HepG2 (cell line): Measurements from ENCODE around the gene ADGRF1. TPM values are rescaled to one million over a fixed set of nuclear protein-coding genes. Genes with fewer than 3 reads are reported as not detected.

Experiments
- ARID2 ChIP-seq: sonication (generic); formaldehyde crosslinking; IDR thresholded peaks from 2 replicates; pipeline ENCODE4 v1.8.1; 2022; ENCODE audit warnings: mild to moderate bottlenecking, missing genetic modification reagents, borderline replicate concordance
- ARNT2 ChIP-seq: sonication (generic); formaldehyde crosslinking; IDR thresholded peaks from 2 replicates; pipeline ENCODE4 v1.8.0; 2022; ENCODE audit warnings: mild to moderate bottlenecking, low read depth, missing genetic modification reagents, moderate library complexity
- DRAP1 ChIP-seq: IDR thresholded peaks from 2 replicates; pipeline ENCODE4 v1.6.1; 2016; ENCODE audit warnings: missing genetic modification reagents, missing compliant biosample characterization
- HIVEP1 ChIP-seq: sonication (generic); formaldehyde crosslinking; IDR thresholded peaks from 2 replicates; pipeline ENCODE4 v1.4.0; 2020; ENCODE audit warnings: mild to moderate bottlenecking, missing genetic modification reagents
- HMG20A ChIP-seq: IDR thresholded peaks from 2 replicates; pipeline ENCODE4 v1.6.1; 2016; ENCODE audit warnings: borderline replicate concordance
- KDM5A ChIP-seq: fragments of 200-600 bp; sonication (generic); IDR thresholded peaks from 2 replicates; pipeline ENCODE4 v1.7.0; 2018; ENCODE audit warnings: antibody characterized with exemption, mild to moderate bottlenecking, low read length, borderline replicate concordance
- NFRKB ChIP-seq: fragments of 450-650 bp; IDR thresholded peaks from 2 replicates; pipeline ENCODE4 v1.6.1; 2017
- PITX1 ChIP-seq: sonication (generic); formaldehyde crosslinking; IDR thresholded peaks from 2 replicates; pipeline ENCODE4 v1.5.1; 2020; ENCODE audit warnings: mild to moderate bottlenecking, missing genetic modification reagents
- POLR2AphosphoS5 ChIP-seq: IDR thresholded peaks from 2 replicates; pipeline ENCODE4 v1.6.1; 2012; ENCODE audit warnings: low read depth, low read length
- PRDM15 ChIP-seq: sonication (generic); formaldehyde crosslinking; IDR thresholded peaks from 2 replicates; pipeline ENCODE4 v1.4.0; 2020; ENCODE audit warnings: missing genetic modification reagents
- RBM39 ChIP-seq: fragments of 200-400 bp; formaldehyde crosslinking; IDR thresholded peaks from one replicate; pipeline ENCODE4 v1.6.1; 2018; ENCODE audit warnings: antibody characterized with exemption, mild to moderate bottlenecking, low read depth, low read length; ENCODE audit not compliant: poor library complexity, severe bottlenecking
- SP1 ChIP-seq, 2 experiments: fragments of 450-650 bp in 1 of 2; sonication (generic) in 1 of 2; formaldehyde crosslinking in 1 of 2; IDR thresholded peaks; 2 replicates each; pipeline versions ENCODE4 v1.4.0 to v1.6.1; 2016 to 2020; ENCODE audit warnings: missing genetic modification reagents in 1 of 2
- SP2 ChIP-seq: sonication (generic); formaldehyde crosslinking; IDR thresholded peaks from 2 replicates; pipeline ENCODE4 v1.5.1; 2020; ENCODE audit warnings: mild to moderate bottlenecking, missing genetic modification reagents
- STAT5B ChIP-seq: sonication (generic); formaldehyde crosslinking; IDR thresholded peaks from 2 replicates; pipeline ENCODE4 v1.4.0; 2020; ENCODE audit warnings: missing genetic modification reagents
- TEAD3 ChIP-seq: optimal IDR thresholded peaks from 2 replicates; pipeline ENCODE3; 2016; ENCODE audit warnings: borderline replicate concordance
- ZIK1 ChIP-seq: sonication (generic); formaldehyde crosslinking; IDR thresholded peaks from 2 replicates; pipeline ENCODE4 v1.5.0; 2020; ENCODE audit warnings: mild to moderate bottlenecking, low read depth, missing genetic modification reagents, borderline replicate concordance
- ZNF414 ChIP-seq: sonication (generic); formaldehyde crosslinking; IDR thresholded peaks from 2 replicates; pipeline ENCODE4 v1.5.0; 2020; ENCODE audit warnings: missing genetic modification reagents
- ZNF512B ChIP-seq: sonication (generic); formaldehyde crosslinking; IDR thresholded peaks from 2 replicates; pipeline ENCODE4 v1.5.1; 2020; ENCODE audit warnings: missing genetic modification reagents, mild to moderate bottlenecking, borderline replicate concordance
- polyA plus RNA-seq, 8 experiments: library from polyadenylated mRNA; depleted of rRNA in 3 of 8; stranded (reverse) in 7 of 8; unstranded in 1 of 8; fragments of >200 nt; fragmentation: Illumina TruSeq in 4 of 8; extraction: Trizol in 4 of 8; gene quantifications; 2 replicates each; pipeline versions ENCODE4 v1.2.1 to v1.2.3, GENCODE V29; 2011 to 2016; ENCODE audit warnings: low read depth in 4 of 8, missing spikeins in 1 of 8, mixed read lengths in 1 of 8; ENCODE audit not compliant: insufficient read depth in 1 of 8
- total RNA-seq, 5 experiments: library from RNA; depleted of rRNA; stranded (reverse); fragments of >200 nt; fragmentation: Illumina TruSeq; extraction: Trizol; gene quantifications; 2 replicates each; pipeline ENCODE4 v1.2.3, GENCODE V29; 2016; ENCODE audit warnings: low read depth in 1 of 5

ADGRF1 gene
- total and polyA plus RNA-seq, 2 of the 13 experiments (the other 11 are each of a cell fraction or from before 2014, with no cell fraction given): not detected

GRCh38 chr6:47073125-47074110 is 31.3 kb upstream of the ADGRF1 start (continued):
- TF ChIP-seq KDM5A (no peak), RBM39 (no peak), ZNF414 (CRISPR knock-in tag) (peak; percentile 87; the same call in 1 of the 2 replicates), TEAD3 (CRISPR knock-in tag) (peak; percentile 80), ARID2 (CRISPR knock-in tag) (peak; percentile 83; the same call in 1 of the 2 replicates), PRDM15 (CRISPR knock-in tag) (peak; percentile 36; the same call in 1 of the 2 replicates), PITX1 (CRISPR knock-in tag) (peak; percentile 93), ARNT2 (CRISPR knock-in tag) (peak; percentile 78), POLR2AphosphoS5 (no peak), ZNF512B (CRISPR knock-in tag) (peak; percentile 53; the same call in 1 of the 2 replicates), HMG20A (CRISPR knock-in tag) (peak; percentile 99), DRAP1 (peak; percentile 54), STAT5B (CRISPR knock-in tag) (no peak), SP2 (CRISPR knock-in tag) (no peak), HIVEP1 (CRISPR knock-in tag) (no peak; the same call in 1 of the 2 replicates), NFRKB (no peak), SP1 (IDR thresholded peaks at IDR 0.05) (no peak), SP1 (CRISPR knock-in tag; IDR thresholded peaks at IDR 0.05) (0 out of 2 replicates have a peak, but pooled peaks have one; percentile 28), ZIK1 (CRISPR knock-in tag) (0 out of 2 replicates have a peak, but pooled peaks have one; percentile 23)
